GM06990 (cell line): ENCODE data around the gene UBE2A.

Experiments
- DNase-seq: peaks from one replicate; pipeline ENCODE4 v3.0.0-alpha.2; 2011; ENCODE audit not compliant: insufficient read length; ENCODE audit errors: extremely low read depth
- H3K27me3 ChIP-seq: replicated peaks from 2 replicates; pipeline ENCODE4 v1.6.0; 2011; ENCODE audit warnings: low read length; ENCODE audit not compliant: control insufficient read depth, insufficient read depth
- H3K36me3 ChIP-seq: 2 replicates; pipeline ENCODE4 v1.5.1; 2011; ENCODE audit warnings: low read length; ENCODE audit not compliant: control insufficient read depth, insufficient read depth
- H3K4me3 ChIP-seq: replicated peaks from 2 replicates; pipeline ENCODE4 v1.5.1; 2011; ENCODE audit warnings: low read depth, mild to moderate bottlenecking, control low read depth, low read length
- CTCF ChIP-seq: IDR thresholded peaks from 2 replicates; pipeline ENCODE4 v1.5.1; 2011; ENCODE audit warnings: low read length, control low read depth, mild to moderate bottlenecking, inconsistent platforms; ENCODE audit not compliant: insufficient read depth, poor library complexity, severe bottlenecking

Gene UBE2A

GRCh38 chrX:119573840-119574393 is 446 bp upstream of the UBE2A start:
- peak overlapping the region; percentile 78 for H3K4me3 ChIP-seq
- no peaks in the 10 kb centered on the region for H3K27me3 ChIP-seq
- no peak for TF ChIP-seq CTCF
- no peak for DNase-seq
- H3K36me3 ChIP-seq, result no peaks in the 10 kb centered on the region

- peak; percentile 22 for DNase-seq
- Histone ChIP-seq H3K36me3 (no peaks in the 10 kb centered on the region), H3K4me3 (no peak overlapping the region), H3K27me3 (no peaks in the 10 kb centered on the region)
- TF ChIP-seq CTCF, result no peak
Measured at GRCh38 chrX:119579414-119579813, 5.1 kb downstream of the UBE2A start.

GRCh38 chrX:119583431-119584059 is 9.2 kb downstream of the UBE2A start:
- no peak for DNase-seq
- Histone ChIP-seq H3K4me3 (no peak overlapping the region), H3K36me3 (no peaks in the 10 kb centered on the region), H3K27me3 (no peaks in the 10 kb centered on the region)
- TF ChIP-seq CTCF, result no peak

GRCh38 chrX:119589810-119590209 is 15.4 kb downstream of the UBE2A start:
- no peak for DNase-seq
- Histone ChIP-seq H3K27me3 (no peaks in the 10 kb centered on the region), H3K36me3 (peaks cover 3% of the 10 kb centered on the region), H3K4me3 (no peak overlapping the region)
- TF ChIP-seq CTCF, result no peak

- Histone ChIP-seq H3K36me3 (no peaks in the 10 kb centered on the region), H3K27me3 (no peaks in the 10 kb centered on the region), H3K4me3 (no peak overlapping the region)
- no peak for DNase-seq
- TF ChIP-seq CTCF, result no peak
Measured at GRCh38 chrX:119602701-119603255, 28.4 kb downstream of the UBE2A start.
